PC-3 (cell line): ENCODE results near the gene KDM2B. TPM values are rescaled to one million over a fixed set of nuclear protein-coding genes. Genes with fewer than 3 reads are reported as not detected.

Experiments used
- ATAC-seq: fragments of 200-7000 bp; cut with Tn5 transposase; 2 replicates; pipeline ENCODE4 v1.9.1; 2020; ENCODE audit warnings: mild to moderate bottlenecking, moderate library complexity
- BruUV-seq: library from RNA; stranded (reverse); fragments of 400-500 nt; replicated peaks from 2 replicates; lab custom pipeline; 2021; lab: Mats Ljungman, UMichigan
- CTCF ChIA-PET: fragments of 300-600 bp; sonication (Branson Sonifier 250); formaldehyde crosslinking; loops from one replicate; lab custom pipeline; 2022; ENCODE audit warnings: antibody characterized with exemption; lab: Charles Lee
- POLR2A ChIA-PET: fragments of 300-600 bp; sonication (Branson Sonifier 250); formaldehyde crosslinking; loops from one replicate; lab custom pipeline; 2022; ENCODE audit warnings: antibody characterized with exemption; ENCODE audit not compliant: unreplicated experiment; lab: Charles Lee
- DNase-seq: peaks from one replicate; pipeline ENCODE4 v3.0.0-alpha.2; 2015
- H2AFZ ChIP-seq: fragments of 300-600 bp; sonication (generic); 2 replicates; pipeline ENCODE4 v1.6.0; 2016; ENCODE audit warnings: antibody characterized with exemption, low read length
- H3F3A ChIP-seq: fragments of 300-600 bp; sonication (generic); one replicate; pipeline ENCODE4 v1.6.0; 2017; ENCODE audit warnings: antibody characterized with exemption, low read length, control low read depth, mild to moderate bottlenecking; ENCODE audit not compliant: unreplicated experiment
- H3K27ac ChIP-seq: fragments of 300-600 bp; sonication (generic); 2 replicates; pipeline ENCODE4 v1.5.1; 2016; ENCODE audit warnings: mild to moderate bottlenecking, low read length
- H3K27me3 ChIP-seq: fragments of 300-600 bp; sonication (generic); 2 replicates; pipeline ENCODE4 v1.6.1; 2016; ENCODE audit warnings: low read length, mixed read lengths
- H3K36me3 ChIP-seq: fragments of 300-600 bp; sonication (generic); 2 replicates; pipeline ENCODE4 v1.6.1; 2016; ENCODE audit warnings: low read depth, mixed run types, low read length, mixed read lengths
- H3K4me1 ChIP-seq: fragments of 300-600 bp; sonication (generic); 2 replicates; pipeline ENCODE4 v1.5.1; 2016; ENCODE audit warnings: low read length; ENCODE audit not compliant: insufficient read depth
- H3K4me2 ChIP-seq: fragments of 300-600 bp; sonication (generic); 2 replicates; pipeline ENCODE4 v1.6.0; 2016; ENCODE audit warnings: low read length
- H3K4me3 ChIP-seq: fragments of 300-600 bp; sonication (generic); 2 replicates; pipeline ENCODE4 v1.5.1; 2016; ENCODE audit warnings: mild to moderate bottlenecking, low read length, mixed read lengths
- H3K79me2 ChIP-seq: fragments of 300-600 bp; sonication (generic); 2 replicates; pipeline ENCODE4 v1.6.1; 2017; ENCODE audit warnings: low read length, mixed read lengths
- H3K9ac ChIP-seq: fragments of 300-600 bp; sonication (generic); 2 replicates; pipeline ENCODE4 v1.6.0; 2016; ENCODE audit warnings: mild to moderate bottlenecking, low read length
- H3K9me2 ChIP-seq: fragments of 300-600 bp; sonication (generic); replicated peaks from 2 replicates; pipeline ENCODE4 v1.6.1; 2016; ENCODE audit warnings: mixed run types, low read length, mixed read lengths
- H3K9me3 ChIP-seq: fragments of 300-600 bp; sonication (generic); 2 replicates; pipeline ENCODE4 v1.6.1; 2016; ENCODE audit warnings: low read length, mixed read lengths
- H4K20me1 ChIP-seq: fragments of 300-600 bp; sonication (generic); 2 replicates; pipeline ENCODE4 v1.6.1; 2016; ENCODE audit warnings: low read length, mixed read lengths
- EZH2 ChIP-seq: fragments of 300-600 bp; sonication (generic); IDR thresholded peaks from one replicate; pipeline ENCODE4 v1.6.1; 2017; ENCODE audit warnings: antibody characterized with exemption, mild to moderate bottlenecking, low read length; ENCODE audit not compliant: unreplicated experiment
- EZH2phosphoT487 ChIP-seq: fragments of 300-600 bp; sonication (generic); IDR thresholded peaks from 2 replicates; pipeline ENCODE4 v1.6.1; 2018; ENCODE audit warnings: mild to moderate bottlenecking, antibody characterized with exemption, low read length, borderline replicate concordance
- intact Hi-C: fragments of 100-400 bp; cut with micrococcal nuclease; formaldehyde crosslinking; loops from 2 replicates; pipeline ENCODE4 v1.9.0; 2023
- total RNA-seq: library from RNA; depleted of rRNA; stranded (reverse); fragments of >200 nt; gene quantifications from 2 replicates; pipeline ENCODE4 v1.2.3, GENCODE V29; 2014
- TF ChIP-seq, protein P1 (sequence below): fragments of 300-600 bp; sonication (generic); conservative IDR thresholded peaks from 2 replicates; pipeline ENCODE4 v1.5.1; 2017; ENCODE audit warnings: antibody characterized with exemption, low read depth, mild to moderate bottlenecking, low read length

Gene KDM2B
- total RNA-seq, 1 experiment from 2014 or later = 52.5 TPM

DNA sequence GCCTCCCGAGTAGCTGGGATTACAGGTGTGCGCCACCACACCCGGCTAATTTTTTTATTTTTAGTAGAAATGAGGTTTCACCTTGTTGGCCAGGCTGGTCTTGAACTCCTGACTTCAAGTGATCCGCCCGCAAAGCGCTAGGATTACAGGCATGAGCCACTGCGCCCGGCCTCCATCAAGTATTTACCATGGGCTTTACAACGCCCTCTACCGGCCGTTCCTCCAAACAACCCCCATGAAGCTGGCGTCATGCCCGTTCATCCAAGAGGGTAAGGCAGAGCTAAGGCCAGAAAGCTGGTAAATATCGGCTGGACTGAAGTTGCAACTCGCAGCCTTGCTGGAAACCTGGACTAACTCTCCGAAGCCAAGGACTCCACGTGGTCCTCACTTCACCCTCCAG lies 139.3 kb downstream of the KDM2B start:
- Histone ChIP-seq H4K20me1 (peaks cover 3% of the 10 kb centered on the region; the same call in 1 of the 2 replicates), H3K4me3 (no peak overlapping the region), H3K9me2 (no peaks in the 10 kb centered on the region), H3F3A (no peaks in the 10 kb centered on the region), H3K36me3 (peaks cover 47% of the 10 kb centered on the region), H3K27ac (no peak overlapping the region), H3K4me2 (no peak overlapping the region), H3K9me3 (no peaks in the 10 kb centered on the region), H3K27me3 (no peaks in the 10 kb centered on the region), H3K79me2 (no peaks in the 10 kb centered on the region), H3K9ac (no peak overlapping the region), H2AFZ (no peak overlapping the region), H3K4me1 (no peaks in the 10 kb centered on the region)
- no peak for ATAC-seq
- intact Hi-C loops = loop anchor here (5.0 kb wide), 1 partner anchor 89 kb away; the partner anchor contains the start of gene ANAPC5
- ChIA-PET POLR2A (no interaction called here), CTCF (no interaction called here)
- DNase-seq = peak; percentile 55
- TF ChIP-seq EZH2phosphoT487 (no peak), EZH2 (no peak)
- TF ChIP-seq, protein P1, sequence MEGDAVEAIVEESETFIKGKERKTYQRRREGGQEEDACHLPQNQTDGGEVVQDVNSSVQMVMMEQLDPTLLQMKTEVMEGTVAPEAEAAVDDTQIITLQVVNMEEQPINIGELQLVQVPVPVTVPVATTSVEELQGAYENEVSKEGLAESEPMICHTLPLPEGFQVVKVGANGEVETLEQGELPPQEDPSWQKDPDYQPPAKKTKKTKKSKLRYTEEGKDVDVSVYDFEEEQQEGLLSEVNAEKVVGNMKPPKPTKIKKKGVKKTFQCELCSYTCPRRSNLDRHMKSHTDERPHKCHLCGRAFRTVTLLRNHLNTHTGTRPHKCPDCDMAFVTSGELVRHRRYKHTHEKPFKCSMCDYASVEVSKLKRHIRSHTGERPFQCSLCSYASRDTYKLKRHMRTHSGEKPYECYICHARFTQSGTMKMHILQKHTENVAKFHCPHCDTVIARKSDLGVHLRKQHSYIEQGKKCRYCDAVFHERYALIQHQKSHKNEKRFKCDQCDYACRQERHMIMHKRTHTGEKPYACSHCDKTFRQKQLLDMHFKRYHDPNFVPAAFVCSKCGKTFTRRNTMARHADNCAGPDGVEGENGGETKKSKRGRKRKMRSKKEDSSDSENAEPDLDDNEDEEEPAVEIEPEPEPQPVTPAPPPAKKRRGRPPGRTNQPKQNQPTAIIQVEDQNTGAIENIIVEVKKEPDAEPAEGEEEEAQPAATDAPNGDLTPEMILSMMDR = peak; percentile 60
- no TSS peak for BruUV-seq

DNA sequence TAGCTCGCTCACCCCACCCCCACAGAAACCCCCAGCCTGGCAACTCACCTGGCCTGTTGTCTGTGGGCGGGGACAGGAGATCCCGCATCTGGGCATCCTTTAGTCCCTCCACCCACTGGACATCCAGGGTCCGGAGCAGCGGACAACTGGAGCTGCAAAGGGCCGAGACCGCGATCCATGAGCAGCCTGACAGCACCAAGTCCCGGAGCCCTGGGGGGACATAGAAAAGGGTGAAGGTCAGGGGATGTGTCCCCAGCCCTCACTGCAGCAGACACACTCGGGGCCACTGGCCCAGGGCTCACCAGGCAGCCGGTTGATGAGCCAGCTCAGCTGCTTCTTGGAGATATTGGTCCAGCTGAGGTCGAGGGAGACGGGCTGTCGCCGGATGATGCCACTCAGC lies 140.1 kb downstream of the KDM2B start:
- no peaks in the 10 kb centered on the region for H3F3A ChIP-seq
- no peak overlapping the region for H2AFZ ChIP-seq
- no peaks in the 10 kb centered on the region for H3K9me3 ChIP-seq
- no peak overlapping the region for H3K9ac ChIP-seq
- H3K4me2 ChIP-seq = no peak overlapping the region
- H4K20me1 ChIP-seq = peaks cover 3% of the 10 kb centered on the region; the same call in 1 of the 2 replicates
- H3K4me3 ChIP-seq = no peak overlapping the region
- no peaks in the 10 kb centered on the region for H3K27me3 ChIP-seq
- H3K27ac ChIP-seq = no peak overlapping the region
- H3K36me3 ChIP-seq = peaks cover 51% of the 10 kb centered on the region
- ATAC-seq (no peak), DNase-seq (no peak)
- POLR2A ChIA-PET = interaction anchor here (0.5 kb wide), 1 partner anchor 33 kb away, joined by 3 read pairs; no protein-coding TSS in a partner anchor
- H3K9me2 ChIP-seq = no peaks in the 10 kb centered on the region
- intact Hi-C loops = loop anchor here (5.0 kb wide), 1 partner anchor 88 kb away; the partner anchor contains the start of gene ANAPC5
- no TSS peak for BruUV-seq
- CTCF ChIA-PET = no interaction called here
- H3K4me1 ChIP-seq = no peaks in the 10 kb centered on the region
- TF ChIP-seq, protein P1 = no peak
- no peak for TF ChIP-seq EZH2
- TF ChIP-seq EZH2phosphoT487 = no peak
- no peaks in the 10 kb centered on the region for H3K79me2 ChIP-seq

DNA sequence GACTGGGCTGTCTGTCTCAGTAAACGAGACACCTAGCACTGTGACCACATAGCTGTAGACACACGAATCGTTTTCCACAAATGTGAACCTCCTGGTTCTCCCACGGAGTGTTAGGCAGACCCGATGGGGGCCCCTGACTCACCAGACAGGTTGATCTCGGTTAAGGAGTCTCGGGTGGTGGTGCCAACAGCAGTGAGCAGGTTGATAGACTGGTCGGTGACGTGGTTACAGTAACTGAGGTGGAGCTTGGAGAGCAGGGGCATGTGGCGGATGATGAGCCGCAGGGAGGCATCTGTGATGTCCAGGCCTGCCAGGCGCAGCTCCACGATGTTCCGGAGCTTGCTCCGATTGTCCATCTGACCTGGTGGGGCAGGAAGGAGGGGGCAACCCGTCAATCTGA lies 141.1 kb downstream of the KDM2B start:
- ChIA-PET POLR2A (no interaction called here), CTCF (no interaction called here)
- H3K9me2 ChIP-seq = no peaks in the 10 kb centered on the region
- peaks cover 3% of the 10 kb centered on the region; the same call in 1 of the 2 replicates for H4K20me1 ChIP-seq
- intact Hi-C loops = loop anchor here (5.0 kb wide), 1 partner anchor 87 kb away; the partner anchor contains the start of gene ANAPC5
- no peak for TF ChIP-seq EZH2
- TF ChIP-seq, protein P1 = no peak
- no peak for TF ChIP-seq EZH2phosphoT487
- no peaks in the 10 kb centered on the region for H3F3A ChIP-seq
- no peak overlapping the region for H2AFZ ChIP-seq
- H3K4me1 ChIP-seq = no peaks in the 10 kb centered on the region
- DNase-seq (no peak), ATAC-seq (no peak)
- BruUV-seq = no TSS peak
- no peaks in the 10 kb centered on the region for H3K9me3 ChIP-seq
- no peak overlapping the region for H3K27ac ChIP-seq
- peaks cover 58% of the 10 kb centered on the region for H3K36me3 ChIP-seq
- H3K9ac ChIP-seq = no peak overlapping the region
- H3K27me3 ChIP-seq = no peaks in the 10 kb centered on the region
- H3K4me2 ChIP-seq = no peak overlapping the region
- no peak overlapping the region for H3K4me3 ChIP-seq
- H3K79me2 ChIP-seq = no peaks in the 10 kb centered on the region
